GM12872 (cell line): Measurements from ENCODE around the gene GUCY1A2.

Source experiments
- CTCF ChIP-seq: IDR thresholded peaks from 3 replicates; pipeline ENCODE4 v1.5.1; 2011; ENCODE audit warnings: low read depth, mild to moderate bottlenecking, low read length, moderate library complexity; ENCODE audit not compliant: insufficient read depth

The GUCY1A2 gene

DNA sequence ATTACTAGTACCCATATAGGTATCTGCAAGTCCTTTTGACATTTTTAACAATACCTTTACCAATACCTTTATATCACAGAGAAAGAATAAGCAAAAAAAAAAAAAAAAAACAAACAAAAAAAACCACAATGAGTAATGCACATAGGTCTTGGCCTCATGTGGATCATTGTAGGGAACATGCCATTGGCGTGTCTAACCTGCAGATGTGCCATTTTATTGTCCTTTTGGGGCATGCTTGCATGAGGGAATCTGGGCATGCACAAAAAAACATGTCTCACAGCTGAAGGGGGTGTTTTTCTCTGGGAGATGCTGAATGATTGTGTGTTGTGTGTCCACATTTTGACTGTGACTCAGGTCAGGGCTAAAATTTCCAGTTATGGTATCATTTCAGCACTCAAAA lies 361.6 kb downstream of the GUCY1A2 start:
- no peak for TF ChIP-seq CTCF

GRCh38 chr11:106644824-106645223 lies 373.5 kb downstream of the GUCY1A2 start:
- no peak for TF ChIP-seq CTCF

- no peak for TF ChIP-seq CTCF
These were observed 375.9 kb downstream of the GUCY1A2 start for GRCh38 chr11:106642331-106642730.

DNA sequence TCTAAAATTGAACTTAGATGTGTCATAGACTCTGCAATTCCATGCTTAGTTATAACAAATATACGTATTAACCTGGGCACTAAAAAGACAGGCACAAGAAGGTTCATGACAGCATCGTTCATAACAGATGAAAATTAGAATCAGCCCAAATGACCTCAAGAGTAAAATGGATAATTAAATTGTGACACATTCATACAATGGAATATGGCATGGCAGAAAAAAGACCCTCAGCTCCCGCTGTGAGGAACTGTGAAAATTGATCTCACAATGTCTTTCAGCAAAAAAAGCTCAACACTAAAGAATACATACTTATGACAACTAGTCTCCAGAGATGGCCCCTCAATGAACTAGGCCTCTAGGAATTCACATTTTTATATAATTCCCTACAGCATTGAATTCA lies 386.0 kb downstream of the GUCY1A2 start:
- no peak for TF ChIP-seq CTCF

DNA sequence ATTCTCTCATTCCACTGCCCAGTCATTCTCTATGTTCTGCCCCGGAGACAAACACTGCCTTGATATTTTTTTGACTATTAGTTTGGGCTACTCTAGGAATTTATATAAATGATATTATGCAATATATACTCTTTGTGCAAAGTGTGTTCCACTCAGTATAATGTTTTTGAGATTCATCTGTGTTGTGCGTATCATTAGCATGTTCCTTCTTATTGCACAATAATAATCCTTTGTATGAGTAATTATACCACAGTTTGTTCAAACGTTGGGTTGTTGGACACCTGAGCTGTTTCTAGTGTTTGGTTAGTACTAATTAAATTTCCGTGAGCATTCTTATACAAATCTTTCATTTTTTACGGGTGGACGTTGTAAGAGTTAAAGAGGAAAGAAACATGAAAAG lies 390.6 kb downstream of the GUCY1A2 start:
- no peak for TF ChIP-seq CTCF

DNA sequence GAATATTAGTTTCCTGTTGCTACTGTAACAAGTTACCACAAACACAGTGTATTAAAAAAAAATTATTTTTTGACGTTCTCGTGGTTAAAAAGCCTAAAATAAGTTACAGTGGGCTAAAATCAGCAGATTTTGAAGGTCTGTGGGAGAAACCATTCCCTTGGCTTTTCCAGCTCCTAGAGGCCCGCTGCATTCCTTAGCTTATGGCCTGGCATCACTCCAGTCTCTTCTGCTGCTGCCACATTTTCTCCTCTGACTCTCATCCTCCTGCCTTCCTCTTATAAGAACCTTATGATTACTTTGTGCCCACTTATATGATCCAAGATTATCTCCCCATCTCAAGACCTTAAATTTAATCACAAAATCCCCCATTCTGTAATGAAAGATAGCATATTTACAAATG lies 392.7 kb downstream of the GUCY1A2 start:
- TF ChIP-seq CTCF = no peak

DNA sequence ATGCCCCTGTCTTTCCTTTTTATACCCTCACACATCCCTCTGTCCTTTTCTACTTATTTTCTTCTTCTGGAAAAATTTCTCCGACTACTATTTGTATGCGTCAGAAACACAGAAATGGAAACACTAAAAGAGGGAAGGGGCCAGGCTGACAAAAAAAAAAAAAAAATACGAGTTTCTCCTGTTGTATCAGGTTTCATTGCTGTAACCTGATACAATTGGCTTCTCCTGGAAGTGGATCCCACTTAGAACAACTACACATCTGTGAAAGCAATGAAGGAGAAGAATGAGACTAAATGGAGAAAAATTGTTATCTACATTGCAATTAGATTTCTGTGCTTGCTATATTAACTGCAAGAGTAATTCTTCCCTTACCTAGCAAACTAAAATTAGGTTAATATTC lies 393.9 kb downstream of the GUCY1A2 start:
- TF ChIP-seq CTCF = no peak
